HepG2 (cell line): ENCODE measurements around the gene SNN. TPM values are rescaled to one million over a fixed set of nuclear protein-coding genes. Genes with fewer than 3 reads are reported as not detected.

Experiments
- ATAC-seq: fragments of 200-7000 bp; cut with Tn5 transposase; 3 replicates; pipeline ENCODE4 v1.9.1; 2020; ENCODE audit warnings: mild to moderate bottlenecking, moderate library complexity
- BruUV-seq: library from RNA; stranded (reverse); fragments of 400-500 nt; replicated peaks from 2 replicates; lab custom pipeline; 2021; lab: Mats Ljungman, UMichigan
- CTCF ChIA-PET: fragments of 300-600 bp; formaldehyde crosslinking; extraction: SDS; loops from one replicate; lab custom pipeline; 2021; ENCODE audit warnings: low total read pairs, inconsistent platforms, low intra/inter-chr PET ratio; lab: Yijun Ruan, JAX
- POLR2A ChIA-PET: fragments of 350-600 bp; sonication (Branson Sonifier 250); formaldehyde crosslinking; loops from one replicate; lab custom pipeline; 2020; ENCODE audit warnings: antibody characterized with exemption, inconsistent platforms; lab: Yijun Ruan, JAX
- DNase-seq: peaks from one replicate; pipeline ENCODE4 v3.0.0-alpha.2; 2015; ENCODE audit warnings: low spot score
- FAIRE-seq: peaks from 3 replicates; lab custom pipeline; 2011; peaks lifted over from hg19 to GRCh38; lab: Jason Lieb, UNC
- H2AFZ ChIP-seq: one replicate; pipeline ENCODE4 v1.6.1; 2011; ENCODE audit warnings: low read length, inconsistent platforms
- H3K27ac ChIP-seq: fragments of 300-600 bp; 3 replicates; pipeline ENCODE4 v1.8.0; 2011; ENCODE audit warnings: mixed run types, mild to moderate bottlenecking, mixed read lengths, low read length, inconsistent platforms; ENCODE audit not compliant: insufficient read depth; ENCODE audit errors: extremely low read length
- H3K27me3 ChIP-seq, 2 experiments: fragments of 200-600 bp in 1 of 2; 2 replicates in 1 of 2; 3 replicates in 1 of 2; pipeline versions ENCODE4 v1.6.0 to v1.8.0; 2011; ENCODE audit warnings: low read length in 2 of 2, mild to moderate bottlenecking in 2 of 2, moderate library complexity in 2 of 2, inconsistent platforms in 1 of 2; ENCODE audit not compliant: insufficient read depth in 2 of 2, control insufficient read depth in 1 of 2
- H3K36me3 ChIP-seq, 2 experiments: fragments of 200-600 bp in 1 of 2; replicated peaks in 1 of 2; 2 replicates in 1 of 2; 3 replicates in 1 of 2; pipeline versions ENCODE4 v1.5.1 to v1.8.0; 2011; ENCODE audit warnings: low read length in 2 of 2, inconsistent platforms in 1 of 2; ENCODE audit not compliant: insufficient read depth in 2 of 2, control insufficient read depth in 1 of 2
- H3K4me1 ChIP-seq: 2 replicates; pipeline ENCODE4 v1.5.1; 2012; ENCODE audit warnings: low read length, inconsistent platforms; ENCODE audit not compliant: insufficient read depth
- H3K4me2 ChIP-seq: 2 replicates; pipeline ENCODE4 v1.6.0; 2011; ENCODE audit warnings: low read depth, low read length, inconsistent platforms
- H3K4me3 ChIP-seq, 3 experiments: fragments of 200-600 bp in 1 of 3; sonication (generic), shearing (Covaris generic) in 1 of 3; replicated peaks in 1 of 3; 2 replicates each; pipeline ENCODE4 v1.5.1; 2011 to 2016; ENCODE audit warnings: low read length in 3 of 3, inconsistent platforms in 2 of 3, low read depth in 2 of 3, mild to moderate bottlenecking in 2 of 3, control low read depth in 1 of 3, mixed read lengths in 1 of 3; ENCODE audit not compliant: insufficient read depth in 1 of 3
- H3K79me2 ChIP-seq: one replicate; pipeline ENCODE4 v1.6.1; 2011; ENCODE audit warnings: low read length, inconsistent platforms; ENCODE audit not compliant: insufficient read depth
- H3K9ac ChIP-seq: 2 replicates; pipeline ENCODE4 v1.6.0; 2011; ENCODE audit warnings: mild to moderate bottlenecking, low read depth, low read length, inconsistent platforms; ENCODE audit not compliant: insufficient read depth
- H3K9me3 ChIP-seq: 2 replicates; pipeline ENCODE4 v1.5.1; 2012; ENCODE audit warnings: mild to moderate bottlenecking, low read length
- H4K20me1 ChIP-seq: 2 replicates; pipeline ENCODE4 v1.6.0; 2011; ENCODE audit warnings: inconsistent platforms, mild to moderate bottlenecking, low read length, moderate library complexity; ENCODE audit not compliant: insufficient read depth
- HIVEP1 ChIP-seq: sonication (generic); formaldehyde crosslinking; IDR thresholded peaks from 2 replicates; pipeline ENCODE4 v1.4.0; 2020; ENCODE audit warnings: mild to moderate bottlenecking, missing genetic modification reagents
- RFX3 ChIP-seq: IDR thresholded peaks from 2 replicates; pipeline ENCODE4 v1.6.1; 2016; ENCODE audit warnings: missing biosample characterization, missing genetic modification reagents
- SOX13 ChIP-seq, 3 experiments: fragments of 450-650 bp in 1 of 3; sonication (generic) in 1 of 3; formaldehyde crosslinking in 1 of 3; IDR thresholded peaks in 2 of 3; conservative IDR thresholded peaks in 1 of 3; 2 replicates each; pipeline versions ENCODE4 v1.5.0 to v1.6.1; 2016 to 2020; ENCODE audit warnings: antibody characterized with exemption in 1 of 3, mild to moderate bottlenecking in 1 of 3, missing compliant biosample characterization in 1 of 3, missing genetic modification reagents in 1 of 3, moderate library complexity in 1 of 3
- SOX5 ChIP-seq: IDR thresholded peaks from 2 replicates; pipeline ENCODE4 v1.6.1; 2016; ENCODE audit warnings: borderline replicate concordance
- SOX6 ChIP-seq, 2 experiments: fragments of 450-650 bp in 1 of 2; sonication (generic) in 1 of 2; formaldehyde crosslinking in 1 of 2; IDR thresholded peaks; 2 replicates each; pipeline versions ENCODE4 v1.4.0 to v1.6.1; 2017 to 2020; ENCODE audit warnings: antibody characterized with exemption in 1 of 2, mild to moderate bottlenecking in 1 of 2, missing genetic modification reagents in 1 of 2
- ZBTB8A ChIP-seq: sonication (generic); formaldehyde crosslinking; IDR thresholded peaks from 2 replicates; pipeline ENCODE4 v1.4.0; 2020; ENCODE audit warnings: mild to moderate bottlenecking, low read depth, missing genetic modification reagents, borderline replicate concordance
- ZFY ChIP-seq: sonication (generic); formaldehyde crosslinking; IDR thresholded peaks from 2 replicates; pipeline ENCODE4 v1.4.0; 2020; ENCODE audit warnings: missing genetic modification reagents
- ZNF232 ChIP-seq: sonication (generic); formaldehyde crosslinking; IDR thresholded peaks from 2 replicates; pipeline ENCODE4 v1.4.0; 2020; ENCODE audit warnings: missing genetic modification reagents, borderline replicate concordance
- ZNF282 ChIP-seq: fragments of 450-650 bp; IDR thresholded peaks from 2 replicates; pipeline ENCODE4 v1.6.1; 2018; ENCODE audit not compliant: partially characterized antibody
- ZNF432 ChIP-seq: sonication (generic); formaldehyde crosslinking; IDR thresholded peaks from 2 replicates; pipeline ENCODE4 v1.5.0; 2020; ENCODE audit warnings: missing genetic modification reagents, mild to moderate bottlenecking, borderline replicate concordance
- ZNF589 ChIP-seq: sonication (generic); formaldehyde crosslinking; conservative IDR thresholded peaks from 2 replicates; pipeline ENCODE4 v1.8.0; 2022; ENCODE audit warnings: mild to moderate bottlenecking, moderate library complexity, missing genetic modification reagents
- WGBS: methylation state at CpG from one replicate; pipeline ENCODE4 v1.1.6; 2017; ENCODE audit warnings: low lambda C conversion rate; 5-methylcytosine and 5-hydroxymethylcytosine counted together
- in situ Hi-C: cut with HindIII; loops from 2 replicates; pipeline ENCODE4 v1.10.0; 2017; ENCODE audit warnings: low pct_unique_long_range_greater_than_20kb; ENCODE audit not compliant: extremely low pct_ligation_motif_present
- intact Hi-C: fragments of 100-400 bp; cut with micrococcal nuclease; formaldehyde crosslinking; loops from one replicate; pipeline ENCODE4 v1.10.0; 2022; ENCODE audit not compliant: unreplicated experiment
- polyA plus RNA-seq, 8 experiments: library from polyadenylated mRNA; depleted of rRNA in 3 of 8; stranded (reverse) in 7 of 8; unstranded in 1 of 8; fragments of >200 nt; fragmentation: Illumina TruSeq in 4 of 8; extraction: Trizol in 4 of 8; gene quantifications; 2 replicates each; pipeline versions ENCODE4 v1.2.1 to v1.2.3, GENCODE V29; 2011 to 2016; ENCODE audit warnings: low read depth in 4 of 8, missing spikeins in 1 of 8, mixed read lengths in 1 of 8; ENCODE audit not compliant: insufficient read depth in 1 of 8
- total RNA-seq, 5 experiments: library from RNA; depleted of rRNA; stranded (reverse); fragments of >200 nt; fragmentation: Illumina TruSeq; extraction: Trizol; gene quantifications; 2 replicates each; pipeline ENCODE4 v1.2.3, GENCODE V29; 2016; ENCODE audit warnings: low read depth in 1 of 5
- TF ChIP-seq, protein P1 (sequence below): sonication (generic); formaldehyde crosslinking; IDR thresholded peaks from 2 replicates; pipeline ENCODE4 v1.4.0; 2020; ENCODE audit warnings: mild to moderate bottlenecking, missing genetic modification reagents
- TF ChIP-seq, protein P2 (sequence below): sonication (generic); formaldehyde crosslinking; IDR thresholded peaks from 2 replicates; pipeline ENCODE4 v1.4.0; 2020; ENCODE audit warnings: missing genetic modification reagents
- TF ChIP-seq, protein P3 (sequence below): IDR thresholded peaks from 2 replicates; pipeline ENCODE4 v1.6.1; 2012; ENCODE audit warnings: low read depth, low read length, improper control_type of control experiment
- TF ChIP-seq, protein P4 (sequence below): sonication (generic); formaldehyde crosslinking; conservative IDR thresholded peaks from 2 replicates; pipeline ENCODE4 v1.8.0; 2022; ENCODE audit warnings: low read depth, missing genetic modification reagents

Gene SNN
- total and polyA plus RNA-seq, 2 of the 13 experiments (the other 11 are each of a cell fraction or from before 2014, with no cell fraction given): 5.2 to 8.4 TPM

DNA sequence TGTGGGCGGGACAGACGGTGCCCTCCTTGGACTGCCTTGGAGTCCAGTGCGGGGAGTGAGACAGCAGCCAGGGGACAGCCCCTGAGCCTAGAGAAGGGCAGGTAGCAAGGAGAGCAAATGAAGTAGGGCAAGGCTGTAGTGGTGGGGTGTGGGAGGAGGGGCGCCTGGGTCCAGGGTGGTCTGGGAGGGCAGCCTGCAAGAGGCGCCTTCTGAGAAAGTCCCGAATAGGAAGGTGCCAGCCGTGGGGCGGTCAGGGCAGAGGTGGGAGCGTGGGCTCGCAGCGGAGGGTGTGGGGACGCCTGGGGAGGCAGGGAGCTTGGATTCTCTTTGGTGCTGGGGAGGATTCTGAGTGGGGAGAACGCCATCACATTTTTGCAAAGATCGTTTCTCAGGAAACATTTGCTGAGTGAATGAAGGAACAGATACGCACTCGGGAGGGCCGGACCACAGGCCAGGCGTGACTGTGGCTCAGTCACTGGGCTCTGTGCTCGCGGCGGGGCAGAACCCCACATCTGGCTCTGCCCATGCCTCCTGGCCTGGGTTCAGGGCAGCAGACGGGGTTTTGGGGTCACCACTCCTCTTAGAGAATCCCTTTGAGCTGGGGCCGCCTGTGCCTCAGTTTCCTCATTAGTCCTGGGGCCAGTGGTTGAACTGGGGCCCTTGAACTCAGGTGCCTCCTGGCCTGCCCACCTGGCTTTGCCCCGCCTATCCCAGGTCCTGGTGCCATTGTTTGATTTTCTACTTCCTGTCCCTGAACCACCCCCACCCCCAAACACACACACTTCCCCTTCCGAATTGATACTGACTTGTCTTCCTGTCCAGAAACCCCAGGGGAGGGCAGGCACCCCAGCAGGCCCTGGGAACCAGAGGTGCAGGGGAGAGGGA is 4.2 kb downstream of the SNN start:
- no peak overlapping the region for H2AFZ ChIP-seq
- in situ Hi-C loops (no loop called here), intact Hi-C loops (no loop called here)
- no peaks in the 10 kb centered on the region for H3K9me3 ChIP-seq
- H3K4me2 ChIP-seq: no peak overlapping the region
- ATAC-seq (no peak), FAIRE-seq (no peak), DNase-seq (no peak)
- H3K27ac ChIP-seq: no peak overlapping the region
- 92% methylated on average over 24 of the region's 25 CpGs for WGBS
- TF ChIP-seq, protein P1, sequence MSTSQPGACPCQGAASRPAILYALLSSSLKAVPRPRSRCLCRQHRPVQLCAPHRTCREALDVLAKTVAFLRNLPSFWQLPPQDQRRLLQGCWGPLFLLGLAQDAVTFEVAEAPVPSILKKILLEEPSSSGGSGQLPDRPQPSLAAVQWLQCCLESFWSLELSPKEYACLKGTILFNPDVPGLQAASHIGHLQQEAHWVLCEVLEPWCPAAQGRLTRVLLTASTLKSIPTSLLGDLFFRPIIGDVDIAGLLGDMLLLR (CRISPR knock-in tag): no peak
- no peak for TF ChIP-seq SOX13 (IDR thresholded peaks at IDR 0.05)
- TF ChIP-seq SOX13 (CRISPR knock-in tag; conservative IDR thresholded peaks at IDR 0.05 in 1 of 2, IDR thresholded peaks at IDR 0.05 in 1 of 2): 0 out of 4 replicates have a peak, but pooled peaks of 1 of the 2 experiments have one; percentile 11
- no peak for TF ChIP-seq ZNF432
- no peak for TF ChIP-seq ZBTB8A
- TF ChIP-seq, protein P2, sequence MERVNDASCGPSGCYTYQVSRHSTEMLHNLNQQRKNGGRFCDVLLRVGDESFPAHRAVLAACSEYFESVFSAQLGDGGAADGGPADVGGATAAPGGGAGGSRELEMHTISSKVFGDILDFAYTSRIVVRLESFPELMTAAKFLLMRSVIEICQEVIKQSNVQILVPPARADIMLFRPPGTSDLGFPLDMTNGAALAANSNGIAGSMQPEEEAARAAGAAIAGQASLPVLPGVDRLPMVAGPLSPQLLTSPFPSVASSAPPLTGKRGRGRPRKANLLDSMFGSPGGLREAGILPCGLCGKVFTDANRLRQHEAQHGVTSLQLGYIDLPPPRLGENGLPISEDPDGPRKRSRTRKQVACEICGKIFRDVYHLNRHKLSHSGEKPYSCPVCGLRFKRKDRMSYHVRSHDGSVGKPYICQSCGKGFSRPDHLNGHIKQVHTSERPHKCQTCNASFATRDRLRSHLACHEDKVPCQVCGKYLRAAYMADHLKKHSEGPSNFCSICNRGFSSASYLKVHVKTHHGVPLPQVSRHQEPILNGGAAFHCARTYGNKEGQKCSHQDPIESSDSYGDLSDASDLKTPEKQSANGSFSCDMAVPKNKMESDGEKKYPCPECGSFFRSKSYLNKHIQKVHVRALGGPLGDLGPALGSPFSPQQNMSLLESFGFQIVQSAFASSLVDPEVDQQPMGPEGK (CRISPR knock-in tag): peak; percentile 23; the same call in 1 of the 2 replicates
- no peak for TF ChIP-seq ZNF282
- TF ChIP-seq HIVEP1 (CRISPR knock-in tag): 0 out of 2 replicates have a peak, but pooled peaks have one; percentile 30
- TF ChIP-seq RFX3 (CRISPR knock-in tag): no peak
- 0 out of 2 replicates have a peak, but pooled peaks have one; percentile 32 for TF ChIP-seq SOX5 (CRISPR knock-in tag)
- no peak for TF ChIP-seq ZNF232 (CRISPR knock-in tag)
- TF ChIP-seq, protein P3, sequence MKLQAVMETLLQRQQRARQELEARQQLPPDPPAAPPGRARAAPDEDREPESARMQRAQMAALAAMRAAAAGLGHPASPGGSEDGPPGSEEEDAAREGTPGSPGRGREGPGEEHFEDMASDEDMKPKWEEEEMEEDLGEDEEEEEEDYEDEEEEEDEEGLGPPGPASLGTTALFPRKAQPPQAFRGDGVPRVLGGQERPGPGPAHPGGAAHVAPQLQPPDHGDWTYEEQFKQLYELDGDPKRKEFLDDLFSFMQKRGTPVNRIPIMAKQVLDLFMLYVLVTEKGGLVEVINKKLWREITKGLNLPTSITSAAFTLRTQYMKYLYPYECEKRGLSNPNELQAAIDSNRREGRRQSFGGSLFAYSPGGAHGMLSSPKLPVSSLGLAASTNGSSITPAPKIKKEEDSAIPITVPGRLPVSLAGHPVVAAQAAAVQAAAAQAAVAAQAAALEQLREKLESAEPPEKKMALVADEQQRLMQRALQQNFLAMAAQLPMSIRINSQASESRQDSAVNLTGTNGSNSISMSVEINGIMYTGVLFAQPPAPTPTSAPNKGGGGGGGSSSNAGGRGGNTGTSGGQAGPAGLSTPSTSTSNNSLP: no peak
- TF ChIP-seq ZFY (CRISPR knock-in tag): 0 out of 2 replicates have a peak, but pooled peaks have one; percentile 24
- no peak for TF ChIP-seq SOX6 (IDR thresholded peaks at IDR 0.05)
- peak; percentile 35; the same call in 1 of the 2 replicates for TF ChIP-seq SOX6 (CRISPR knock-in tag; IDR thresholded peaks at IDR 0.05)
- TF ChIP-seq, protein P4, sequence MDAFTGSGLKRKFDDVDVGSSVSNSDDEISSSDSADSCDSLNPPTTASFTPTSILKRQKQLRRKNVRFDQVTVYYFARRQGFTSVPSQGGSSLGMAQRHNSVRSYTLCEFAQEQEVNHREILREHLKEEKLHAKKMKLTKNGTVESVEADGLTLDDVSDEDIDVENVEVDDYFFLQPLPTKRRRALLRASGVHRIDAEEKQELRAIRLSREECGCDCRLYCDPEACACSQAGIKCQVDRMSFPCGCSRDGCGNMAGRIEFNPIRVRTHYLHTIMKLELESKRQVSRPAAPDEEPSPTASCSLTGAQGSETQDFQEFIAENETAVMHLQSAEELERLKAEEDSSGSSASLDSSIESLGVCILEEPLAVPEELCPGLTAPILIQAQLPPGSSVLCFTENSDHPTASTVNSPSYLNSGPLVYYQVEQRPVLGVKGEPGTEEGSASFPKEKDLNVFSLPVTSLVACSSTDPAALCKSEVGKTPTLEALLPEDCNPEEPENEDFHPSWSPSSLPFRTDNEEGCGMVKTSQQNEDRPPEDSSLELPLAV (CRISPR knock-in tag): no peak
- TF ChIP-seq ZNF589 (CRISPR knock-in tag): 0 out of 2 replicates have a peak, but pooled peaks have one; percentile 21
- H3K4me3 ChIP-seq: no peak overlapping the region
- no TSS peak for BruUV-seq
- no peaks in the 10 kb centered on the region for H3K79me2 ChIP-seq
- ChIA-PET CTCF (no interaction called here), POLR2A (no interaction called here)
- no peak overlapping the region for H3K9ac ChIP-seq
- H3K36me3 ChIP-seq: peaks cover 7 to 12% of the 10 kb centered on the region in 2 experiments
- peaks cover 4% of the 10 kb centered on the region; the same call in 1 of the 2 replicates for H4K20me1 ChIP-seq
- peaks cover 0 to 4% of the 10 kb centered on the region in 2 experiments; a peak in 1 of 5 replicates for H3K27me3 ChIP-seq
- peaks cover 56% of the 10 kb centered on the region for H3K4me1 ChIP-seq
